ENCODE data around the gene AMER2.

DNA sequence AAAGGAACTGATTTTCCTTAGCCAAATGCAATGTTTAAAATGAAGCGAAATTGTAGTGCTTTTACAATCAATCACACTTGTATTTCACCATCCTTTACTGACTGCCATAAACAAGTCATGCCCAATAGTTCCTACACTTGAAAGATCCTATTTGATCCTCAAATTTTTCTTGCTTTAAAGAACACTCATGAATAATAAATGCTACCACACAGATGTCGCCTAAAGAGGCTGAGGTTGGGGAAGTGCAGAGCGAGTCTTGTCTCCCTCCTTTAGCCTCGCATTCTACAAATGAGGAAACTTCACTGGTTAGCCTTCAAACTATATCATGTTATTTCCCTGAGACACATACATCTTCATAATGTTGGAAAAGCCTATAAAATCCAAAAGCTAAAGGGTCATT is 18.7 kb upstream of the AMER2 start:
- TF ChIP-seq, protein P1, sequence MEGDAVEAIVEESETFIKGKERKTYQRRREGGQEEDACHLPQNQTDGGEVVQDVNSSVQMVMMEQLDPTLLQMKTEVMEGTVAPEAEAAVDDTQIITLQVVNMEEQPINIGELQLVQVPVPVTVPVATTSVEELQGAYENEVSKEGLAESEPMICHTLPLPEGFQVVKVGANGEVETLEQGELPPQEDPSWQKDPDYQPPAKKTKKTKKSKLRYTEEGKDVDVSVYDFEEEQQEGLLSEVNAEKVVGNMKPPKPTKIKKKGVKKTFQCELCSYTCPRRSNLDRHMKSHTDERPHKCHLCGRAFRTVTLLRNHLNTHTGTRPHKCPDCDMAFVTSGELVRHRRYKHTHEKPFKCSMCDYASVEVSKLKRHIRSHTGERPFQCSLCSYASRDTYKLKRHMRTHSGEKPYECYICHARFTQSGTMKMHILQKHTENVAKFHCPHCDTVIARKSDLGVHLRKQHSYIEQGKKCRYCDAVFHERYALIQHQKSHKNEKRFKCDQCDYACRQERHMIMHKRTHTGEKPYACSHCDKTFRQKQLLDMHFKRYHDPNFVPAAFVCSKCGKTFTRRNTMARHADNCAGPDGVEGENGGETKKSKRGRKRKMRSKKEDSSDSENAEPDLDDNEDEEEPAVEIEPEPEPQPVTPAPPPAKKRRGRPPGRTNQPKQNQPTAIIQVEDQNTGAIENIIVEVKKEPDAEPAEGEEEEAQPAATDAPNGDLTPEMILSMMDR (IDR thresholded peaks at IDR 0.05; ENCODE audit: low read depth, low read length, poor library complexity, severe bottlenecking) = no peak
- TF ChIP-seq EZH2phosphoT487 (IDR thresholded peaks at IDR 0.05; ENCODE audit: borderline replicate concordance, low read length) = no peak
